Right lung (tissue), 5 donors: ENCODE data around the gene NELFB. TPM values are rescaled to one million over a fixed set of nuclear protein-coding genes. Genes with fewer than 3 reads are reported as not detected.

ENCODE experiments used
- DNase-seq, 2 donors: peaks; one replicate each; pipeline ENCODE4 v3.0.0-alpha.2; 2013
- polyA plus RNA-seq, 5 donors: library from polyadenylated mRNA; unstranded; fragments of 120-200 nt; gene quantifications; one replicate each; pipeline versions ENCODE4 v1.2.1 to v1.2.3, GENCODE V29; 2013; ENCODE audit warnings: inconsistent platforms in 1 of 5, low replicate concordance in 1 of 5; ENCODE audit not compliant: insufficient read length in 5 of 5, insufficient read depth in 1 of 5

The NELFB gene
- polyA plus RNA-seq, 5 donors: 43.3 to 73.2 (median 55.3) TPM

GRCh38 chr9:137222190-137223077 lies 32.7 kb upstream of the NELFB start, which contains the start of gene RNF208:
Gene RNF208 (minus strand): TSS chr9:137222240. CDS start chr9:137221212, 1,028 bp downstream.
- DNase-seq: no peak

GRCh38 chr9:137223078-137223970 lies 31.8 kb upstream of the NELFB start:
- peak; percentile 93 to 94 for DNase-seq

GRCh38 chr9:137224830-137225694 lies 30.1 kb upstream of the NELFB start, which contains the start of gene CYSRT1:
Gene CYSRT1 (plus strand): TSS chr9:137225174. CDS start chr9:137225622, 448 bp downstream.
- DNase-seq: no peak

- DNase-seq: no peak
Measured at GRCh38 chr9:137225699-137226331, 29.3 kb upstream of the NELFB start.

- no peak for DNase-seq
Measured at GRCh38 chr9:137226338-137227053, 28.6 kb upstream of the NELFB start.

- peak; percentile 69 to 71 for DNase-seq
Measured at GRCh38 chr9:137227054-137227852, 27.9 kb upstream of the NELFB start, which contains the start of gene RNF224. Gene RNF224 (plus strand): TSS chr9:137227502. CDS start chr9:137228336, 834 bp downstream.

GRCh38 chr9:137227853-137228505 lies 27.1 kb upstream of the NELFB start:
- DNase-seq: no peak

- no peak for DNase-seq
Measured at GRCh38 chr9:137228506-137228967, 26.6 kb upstream of the NELFB start.

- DNase-seq: no peak
Measured at GRCh38 chr9:137228968-137229896, 25.9 kb upstream of the NELFB start.

- no peak for DNase-seq
Measured at GRCh38 chr9:137229903-137230704, 25.0 kb upstream of the NELFB start.

- DNase-seq: no peak
Measured at GRCh38 chr9:137230705-137231371, 24.3 kb upstream of the NELFB start, which contains the start of gene SLC34A3. Gene SLC34A3 (plus strand): TSS chr9:137230901. CDS start chr9:137231703, 802 bp downstream.

GRCh38 chr9:137231372-137232039 lies 23.6 kb upstream of the NELFB start:
- DNase-seq: no peak

- DNase-seq: no peak
Measured at GRCh38 chr9:137232101-137232500, 23.0 kb upstream of the NELFB start.

GRCh38 chr9:137232510-137232909 lies 22.6 kb upstream of the NELFB start:
- no peak for DNase-seq
